Activated naive CD4-positive, alpha-beta T cell treated with anti-CD3 and anti-CD28 coated beads, Interleukin-2, amount 50 U/mL, for 24 hours (primary cell): ENCODE data around the gene ZMYND8.

Experiments
- H3K27ac Mint-ChIP-seq: one replicate; pipeline ENCODE4 v1.8.0; 2021; ENCODE audit warnings: mild to moderate bottlenecking, mixed read lengths
- H3K27me3 Mint-ChIP-seq: one replicate; pipeline ENCODE4 v1.8.0; 2021; ENCODE audit warnings: mixed read lengths
- H3K36me3 Mint-ChIP-seq: one replicate; pipeline ENCODE4 v1.8.0; 2021; ENCODE audit warnings: mixed read lengths
- H3K4me1 Mint-ChIP-seq: one replicate; pipeline ENCODE4 v1.8.0; 2021; ENCODE audit warnings: mixed read lengths
- H3K4me3 Mint-ChIP-seq: one replicate; pipeline ENCODE4 v1.8.0; 2021; ENCODE audit warnings: mild to moderate bottlenecking, mixed read lengths
- H3K9me3 Mint-ChIP-seq: one replicate; pipeline ENCODE4 v1.8.0; 2021; ENCODE audit warnings: mixed read lengths

The ZMYND8 gene

GRCh38 chr20:47160992-47161391 is 195.5 kb downstream of the ZMYND8 start:
- H3K36me3 Mint-ChIP-seq = no peaks in the 10 kb centered on the region
- no peak overlapping the region for H3K27ac Mint-ChIP-seq
- no peaks in the 10 kb centered on the region for H3K27me3 Mint-ChIP-seq
- H3K4me1 Mint-ChIP-seq = no peaks in the 10 kb centered on the region
- H3K4me3 Mint-ChIP-seq = no peak overlapping the region
- no peaks in the 10 kb centered on the region for H3K9me3 Mint-ChIP-seq

GRCh38 chr20:47160240-47160639 is 196.3 kb downstream of the ZMYND8 start:
- H3K27me3 Mint-ChIP-seq = no peaks in the 10 kb centered on the region
- no peak overlapping the region for H3K27ac Mint-ChIP-seq
- H3K36me3 Mint-ChIP-seq = no peaks in the 10 kb centered on the region
- H3K4me3 Mint-ChIP-seq = no peak overlapping the region
- H3K9me3 Mint-ChIP-seq = no peaks in the 10 kb centered on the region
- H3K4me1 Mint-ChIP-seq = no peaks in the 10 kb centered on the region
